Retinal pigment epithelial cell (primary cell): ENCODE results near the gene JUP.
A peak's percentile ranks its signal among the peaks of the same experiment; 100 is the strongest.

Experiments used
- DNase-seq: peaks from one replicate; pipeline ENCODE4 v3.0.0-alpha.2; 2010; ENCODE audit warnings: low read depth
- H3K4me3 ChIP-seq: 2 replicates; pipeline ENCODE4 v1.5.1; 2011; ENCODE audit warnings: mild to moderate bottlenecking, low read length, control low read depth, moderate library complexity
- TF ChIP-seq, protein P1 (sequence below): conservative IDR thresholded peaks from 2 replicates; pipeline ENCODE4 v1.5.1; 2011; ENCODE audit warnings: low read depth, low read length, control low read depth, inconsistent platforms

Gene JUP

DNA sequence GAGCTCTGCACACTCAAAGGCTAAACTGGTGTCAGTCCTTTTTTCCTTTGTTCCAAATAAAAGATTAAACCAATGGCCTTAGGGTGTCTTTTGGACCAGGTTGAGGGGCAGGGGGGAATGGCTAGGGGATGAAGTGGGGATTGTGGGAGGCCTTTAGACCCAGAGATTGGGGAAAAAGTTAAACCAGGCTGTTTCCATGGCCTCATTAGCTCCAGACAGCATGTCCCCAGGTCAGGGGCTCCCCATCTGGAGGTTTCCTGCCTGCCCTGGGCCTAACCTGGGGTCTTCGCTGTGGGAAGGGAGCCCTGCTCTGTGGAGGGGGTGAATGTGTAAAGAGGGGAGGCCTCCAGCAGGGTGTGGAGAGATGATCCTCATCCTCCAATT lies 36.6 kb upstream of the JUP start:
- DNase-seq = no peak
- TF ChIP-seq, protein P1, sequence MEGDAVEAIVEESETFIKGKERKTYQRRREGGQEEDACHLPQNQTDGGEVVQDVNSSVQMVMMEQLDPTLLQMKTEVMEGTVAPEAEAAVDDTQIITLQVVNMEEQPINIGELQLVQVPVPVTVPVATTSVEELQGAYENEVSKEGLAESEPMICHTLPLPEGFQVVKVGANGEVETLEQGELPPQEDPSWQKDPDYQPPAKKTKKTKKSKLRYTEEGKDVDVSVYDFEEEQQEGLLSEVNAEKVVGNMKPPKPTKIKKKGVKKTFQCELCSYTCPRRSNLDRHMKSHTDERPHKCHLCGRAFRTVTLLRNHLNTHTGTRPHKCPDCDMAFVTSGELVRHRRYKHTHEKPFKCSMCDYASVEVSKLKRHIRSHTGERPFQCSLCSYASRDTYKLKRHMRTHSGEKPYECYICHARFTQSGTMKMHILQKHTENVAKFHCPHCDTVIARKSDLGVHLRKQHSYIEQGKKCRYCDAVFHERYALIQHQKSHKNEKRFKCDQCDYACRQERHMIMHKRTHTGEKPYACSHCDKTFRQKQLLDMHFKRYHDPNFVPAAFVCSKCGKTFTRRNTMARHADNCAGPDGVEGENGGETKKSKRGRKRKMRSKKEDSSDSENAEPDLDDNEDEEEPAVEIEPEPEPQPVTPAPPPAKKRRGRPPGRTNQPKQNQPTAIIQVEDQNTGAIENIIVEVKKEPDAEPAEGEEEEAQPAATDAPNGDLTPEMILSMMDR = no peak
- no peak overlapping the region for H3K4me3 ChIP-seq

GRCh38 chr17:41822216-41823140 lies 36.0 kb upstream of the JUP start:
- DNase-seq = no peak
- H3K4me3 ChIP-seq = no peak overlapping the region
- TF ChIP-seq, protein P1 = no peak

DNA sequence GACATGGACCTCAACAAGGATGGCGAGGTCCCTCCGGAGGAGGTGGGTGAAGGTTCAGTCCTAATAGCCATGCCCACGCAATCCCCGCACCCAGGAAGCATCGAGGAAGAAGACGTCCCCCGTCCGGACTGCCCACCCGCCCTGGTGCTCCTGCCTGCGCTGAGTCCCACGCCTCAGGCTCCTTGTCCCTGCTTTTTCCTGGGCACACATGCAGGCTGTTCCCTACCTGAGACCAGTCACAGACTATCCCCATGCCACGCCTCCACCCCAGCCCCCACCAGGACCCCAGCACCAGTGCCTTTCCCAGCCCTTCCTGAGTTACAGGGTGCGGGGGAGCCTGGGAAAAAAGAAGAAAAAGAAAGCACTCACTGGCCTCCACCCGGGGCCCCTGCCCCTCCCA lies 35.3 kb upstream of the JUP start:
- no peak overlapping the region for H3K4me3 ChIP-seq
- TF ChIP-seq, protein P1 = no peak
- no peak for DNase-seq

GRCh38 chr17:41818024-41818423 lies 31.5 kb upstream of the JUP start:
- TF ChIP-seq, protein P1 = no peak
- DNase-seq = no peak
- no peak overlapping the region for H3K4me3 ChIP-seq

GRCh38 chr17:41816637-41817320 lies 30.3 kb upstream of the JUP start:
- TF ChIP-seq, protein P1 = no peak
- H3K4me3 ChIP-seq = no peak overlapping the region
- no peak for DNase-seq

DNA sequence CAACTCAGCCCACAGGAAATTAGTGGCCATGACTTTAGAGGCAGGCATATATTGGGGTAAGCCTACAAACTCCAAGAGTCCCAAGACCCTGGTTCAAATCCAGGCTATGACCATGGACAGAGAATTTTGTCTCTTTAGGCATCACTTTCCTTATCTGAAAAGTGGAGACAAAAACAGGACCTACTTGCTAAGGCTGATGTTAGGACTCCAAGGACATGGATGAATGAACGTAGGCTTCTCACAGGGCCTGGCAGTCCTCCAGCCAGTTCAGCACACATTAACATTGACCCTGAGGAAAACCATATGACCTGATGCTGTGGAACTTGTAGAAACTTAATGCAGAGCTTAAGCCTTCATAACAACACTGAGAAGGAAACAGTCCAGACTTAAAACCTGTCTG lies 27.7 kb upstream of the JUP start:
- peak; percentile 47 for DNase-seq
- TF ChIP-seq, protein P1 = no peak
- peak overlapping the region; percentile 63 for H3K4me3 ChIP-seq

GRCh38 chr17:41813699-41814124 lies 27.2 kb upstream of the JUP start:
- H3K4me3 ChIP-seq = peak overlapping the region; percentile 63
- no peak for DNase-seq
- TF ChIP-seq, protein P1 = no peak
